Activated naive CD8-positive, alpha-beta T cell (primary cell): ENCODE results near the gene GPR161.

ENCODE experiments used
- H3K27ac Mint-ChIP-seq: one replicate; pipeline ENCODE4 v1.8.0; 2021; ENCODE audit warnings: mixed read lengths
- H3K27me3 Mint-ChIP-seq: one replicate; pipeline ENCODE4 v1.8.0; 2021; ENCODE audit warnings: mixed read lengths
- H3K36me3 Mint-ChIP-seq: one replicate; pipeline ENCODE4 v1.8.0; 2021; ENCODE audit warnings: mixed read lengths
- H3K4me1 Mint-ChIP-seq: one replicate; pipeline ENCODE4 v1.8.0; 2021; ENCODE audit warnings: low read depth, mixed read lengths
- H3K4me3 Mint-ChIP-seq: one replicate; pipeline ENCODE4 v1.8.0; 2021; ENCODE audit warnings: mild to moderate bottlenecking, mixed read lengths
- H3K9me3 Mint-ChIP-seq: one replicate; pipeline ENCODE4 v1.8.0; 2021; ENCODE audit warnings: low read depth, mixed read lengths

The GPR161 gene

DNA sequence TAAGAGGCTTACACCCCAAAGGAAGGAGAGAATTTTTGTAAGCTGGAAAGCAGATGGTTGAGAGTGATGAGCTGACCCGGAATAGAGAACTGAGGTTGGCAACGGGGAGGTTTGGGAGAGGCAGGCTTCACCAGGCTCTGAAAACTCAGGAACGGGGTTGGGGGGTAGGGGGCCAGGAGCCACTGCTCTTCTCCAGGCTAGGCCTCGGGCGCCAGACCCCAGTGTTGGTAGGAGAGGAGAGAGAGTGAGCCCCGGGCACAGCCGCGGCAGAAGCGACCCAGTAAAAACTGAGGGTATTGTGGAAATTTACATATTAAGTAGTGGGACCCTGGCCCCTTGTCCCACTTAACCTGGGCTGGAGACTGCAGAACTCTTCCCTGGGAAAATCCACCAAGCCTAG, 45.7 kb downstream of the GPR161 start:
- H3K27ac Mint-ChIP-seq: no peak overlapping the region
- H3K36me3 Mint-ChIP-seq: no peaks in the 10 kb centered on the region
- H3K4me3 Mint-ChIP-seq: no peak overlapping the region
- H3K27me3 Mint-ChIP-seq: peaks cover 4% of the 10 kb centered on the region
- H3K4me1 Mint-ChIP-seq: no peaks in the 10 kb centered on the region
- no peaks in the 10 kb centered on the region for H3K9me3 Mint-ChIP-seq

DNA sequence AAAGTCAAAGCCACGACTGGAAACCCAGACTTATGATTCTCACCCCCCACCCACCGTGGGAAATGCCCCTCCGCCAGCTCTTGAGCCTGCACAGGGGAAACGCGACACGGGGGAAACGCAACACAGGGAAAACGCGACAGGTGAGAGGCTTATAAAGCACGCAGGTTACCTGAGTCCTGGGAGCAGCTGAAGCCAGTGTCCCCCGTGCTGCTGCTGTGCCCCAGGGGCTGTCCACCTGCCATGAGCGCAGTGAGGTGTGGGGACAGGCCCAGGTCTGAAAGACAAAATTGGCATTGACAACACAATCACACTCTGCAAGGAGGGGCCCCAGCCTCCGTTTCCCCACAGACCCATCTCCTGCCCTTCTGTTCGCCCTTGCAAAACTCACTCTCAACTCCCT, 46.3 kb downstream of the GPR161 start:
- Mint-ChIP-seq H3K4me3 (no peak overlapping the region), H3K27ac (no peak overlapping the region), H3K4me1 (no peaks in the 10 kb centered on the region), H3K27me3 (peaks cover 4% of the 10 kb centered on the region), H3K9me3 (no peaks in the 10 kb centered on the region), H3K36me3 (no peaks in the 10 kb centered on the region)

DNA sequence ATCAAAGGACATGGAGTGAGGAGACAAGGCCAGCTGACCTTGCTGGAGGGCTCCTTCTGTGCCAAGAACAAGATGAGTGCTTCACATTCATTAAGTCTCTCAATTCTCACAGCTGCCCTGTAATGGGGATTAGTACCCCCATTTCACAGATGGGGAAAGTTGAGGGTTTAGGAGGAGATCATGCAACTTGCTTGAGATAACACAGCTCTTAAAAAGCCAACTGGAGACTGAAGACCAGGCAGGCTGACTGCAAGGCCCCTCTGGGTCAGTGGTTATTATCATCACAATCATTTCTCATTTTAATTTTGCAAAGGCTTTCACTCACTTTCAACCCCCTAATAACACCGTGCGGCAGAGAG, 46.8 kb downstream of the GPR161 start:
- no peak overlapping the region for H3K27ac Mint-ChIP-seq
- no peaks in the 10 kb centered on the region for H3K4me1 Mint-ChIP-seq
- no peaks in the 10 kb centered on the region for H3K36me3 Mint-ChIP-seq

DNA sequence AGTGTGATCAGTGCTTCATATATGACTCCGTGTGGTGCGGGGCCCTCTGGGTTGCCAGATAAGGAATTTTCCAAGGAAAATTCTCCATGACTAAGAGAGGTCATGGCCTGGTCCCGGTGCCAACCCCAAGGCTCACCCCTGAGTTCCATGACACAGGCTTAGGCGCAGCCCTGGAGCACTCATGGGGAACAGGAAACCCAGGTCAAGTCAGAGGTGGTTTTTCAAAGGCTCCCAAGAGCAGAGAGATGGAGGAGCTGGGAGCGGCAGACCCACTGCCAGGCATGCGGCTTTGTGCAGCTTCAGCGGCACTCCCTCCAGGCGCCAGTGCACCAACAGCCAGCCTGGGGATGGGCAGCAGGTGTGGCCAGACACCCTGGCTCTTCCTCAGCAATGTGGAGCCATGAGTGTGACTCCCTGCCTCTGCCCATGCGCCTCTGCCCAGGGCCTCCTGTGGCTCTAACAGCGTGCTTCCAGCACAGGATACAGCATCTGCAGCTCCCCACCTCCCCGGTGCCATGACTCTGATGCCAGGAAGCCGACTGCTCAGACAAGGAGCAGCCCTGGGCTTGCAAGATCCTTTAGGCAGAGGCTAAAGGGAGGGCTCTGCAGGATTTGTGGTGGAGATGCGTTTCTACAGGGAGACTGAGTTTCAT, 47.3 kb downstream of the GPR161 start:
- Mint-ChIP-seq H3K9me3 (no peaks in the 10 kb centered on the region), H3K4me3 (no peak overlapping the region), H3K27ac (no peak overlapping the region), H3K27me3 (peaks cover 1% of the 10 kb centered on the region), H3K36me3 (no peaks in the 10 kb centered on the region), H3K4me1 (peaks cover 2% of the 10 kb centered on the region)

More for the DNA sequence above, 46.8 kb downstream of the GPR161 start:
- Mint-ChIP-seq H3K4me3 (no peak overlapping the region), H3K9me3 (no peaks in the 10 kb centered on the region), H3K27me3 (peaks cover 2% of the 10 kb centered on the region)

DNA sequence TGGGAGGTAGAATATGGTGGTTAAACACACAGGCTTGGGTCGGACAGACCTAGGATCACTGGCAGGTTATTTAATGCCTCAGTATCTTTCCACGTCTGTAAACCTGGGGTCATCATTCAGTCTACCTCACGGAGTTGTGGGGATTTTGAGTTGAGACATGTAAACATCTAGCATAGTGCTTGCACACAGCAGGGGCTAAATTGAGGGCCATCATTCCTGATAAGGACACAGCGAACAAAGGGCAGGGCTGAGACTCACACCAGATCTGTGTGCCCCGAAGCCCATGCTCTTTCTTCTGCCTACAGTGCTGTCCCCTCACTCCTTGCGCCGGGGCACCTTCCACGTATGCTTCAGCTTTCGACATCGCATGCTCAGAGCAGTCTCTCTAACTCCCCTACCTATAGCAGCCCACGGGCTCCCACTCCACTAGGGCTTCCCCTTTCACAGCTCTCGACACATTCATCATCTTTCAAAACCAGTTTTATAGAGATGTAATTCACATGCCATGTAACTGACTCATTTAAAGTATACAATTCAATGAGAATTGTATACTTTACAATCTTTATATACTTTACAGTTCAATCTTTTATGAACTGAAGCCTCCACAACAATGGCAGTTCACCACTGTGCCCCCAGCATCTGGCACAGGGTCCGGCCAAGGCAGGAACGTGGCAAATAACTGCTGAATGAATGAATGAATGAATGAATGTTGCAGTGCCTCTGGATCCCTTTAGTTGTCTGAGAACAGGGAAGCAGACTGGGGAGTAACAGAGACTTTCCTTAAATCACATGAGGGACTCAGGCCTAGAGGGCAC, 48.0 kb downstream of the GPR161 start:
- Mint-ChIP-seq H3K4me1 (peaks cover 2% of the 10 kb centered on the region), H3K36me3 (no peaks in the 10 kb centered on the region), H3K9me3 (no peaks in the 10 kb centered on the region), H3K27me3 (peaks cover 1% of the 10 kb centered on the region), H3K4me3 (no peak overlapping the region), H3K27ac (no peak overlapping the region)

DNA sequence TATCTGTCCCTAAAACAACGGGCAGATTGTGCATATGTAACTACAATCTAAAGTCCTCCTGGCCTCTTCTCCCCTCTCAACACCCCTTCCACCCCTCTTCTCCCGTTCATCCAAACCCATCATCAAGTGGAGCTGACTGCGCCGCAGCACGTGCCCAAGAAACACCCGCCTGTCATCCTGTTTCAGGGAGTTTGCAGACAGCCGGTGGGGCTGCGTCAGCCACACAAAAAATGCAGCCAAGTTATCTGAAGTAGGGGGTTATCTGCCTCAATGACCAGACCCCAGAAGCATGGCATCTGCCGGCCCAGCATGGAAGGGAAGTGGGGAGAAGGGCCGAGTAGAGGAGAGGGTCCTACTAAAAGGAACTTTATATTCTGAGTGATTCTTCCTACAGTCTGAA, 49.0 kb downstream of the GPR161 start:
- H3K27me3 Mint-ChIP-seq: peaks cover 1% of the 10 kb centered on the region

DNA sequence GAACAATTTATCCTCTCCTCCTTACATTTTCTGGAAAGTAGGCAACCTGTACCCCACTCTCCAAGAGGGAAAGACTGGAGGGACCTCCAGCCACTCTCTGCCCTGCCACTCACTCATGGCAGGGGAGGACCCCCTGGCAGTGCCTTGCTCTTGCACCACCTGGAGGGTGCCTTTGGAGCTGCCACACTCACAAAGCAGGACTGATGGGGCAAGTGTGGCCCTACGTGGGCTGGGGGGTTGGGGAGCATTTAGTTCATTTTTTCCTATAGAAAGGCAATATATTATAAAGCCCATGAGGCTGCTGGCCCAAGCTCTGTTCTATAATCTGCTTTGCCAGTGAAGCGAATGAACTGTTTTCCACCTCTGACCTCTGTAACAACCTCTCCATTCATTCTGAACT, 50.3 kb downstream of the GPR161 start:
- Mint-ChIP-seq H3K9me3 (no peaks in the 10 kb centered on the region), H3K27ac (no peak overlapping the region), H3K4me1 (peaks cover 2% of the 10 kb centered on the region)

More for the DNA sequence above, 49.0 kb downstream of the GPR161 start:
- peaks cover 2% of the 10 kb centered on the region for H3K4me1 Mint-ChIP-seq
- no peak overlapping the region for H3K4me3 Mint-ChIP-seq
- no peaks in the 10 kb centered on the region for H3K9me3 Mint-ChIP-seq
- no peak overlapping the region for H3K27ac Mint-ChIP-seq
- no peaks in the 10 kb centered on the region for H3K36me3 Mint-ChIP-seq

DNA sequence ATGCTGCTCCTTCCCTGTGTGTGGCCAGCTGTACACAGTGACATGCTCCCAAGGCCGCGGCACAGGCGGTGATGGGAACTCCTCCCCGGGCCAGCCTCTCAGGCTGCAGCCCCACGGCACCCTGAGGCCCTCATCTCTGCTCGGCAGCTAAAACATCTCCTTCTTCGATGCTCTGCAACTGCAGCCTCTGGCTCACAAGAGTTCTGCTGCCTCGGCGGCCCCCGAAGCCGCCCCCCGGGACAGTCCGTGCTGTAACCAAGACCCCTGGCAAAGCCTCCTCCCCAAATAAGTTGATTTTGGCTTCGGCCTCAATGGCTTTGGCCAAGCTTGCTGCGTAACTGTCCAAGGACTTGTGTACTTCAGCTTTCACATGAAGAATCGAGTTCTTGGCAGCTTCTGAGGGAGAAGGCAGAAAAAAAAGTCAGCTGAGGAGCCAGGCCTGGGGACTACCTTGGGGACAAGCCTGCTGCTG, 51.3 kb downstream of the GPR161 start:
- H3K4me1 Mint-ChIP-seq: peaks cover 2% of the 10 kb centered on the region
- H3K36me3 Mint-ChIP-seq: no peaks in the 10 kb centered on the region
- peaks cover 1% of the 10 kb centered on the region for H3K27me3 Mint-ChIP-seq
- H3K9me3 Mint-ChIP-seq: no peaks in the 10 kb centered on the region
- no peak overlapping the region for H3K27ac Mint-ChIP-seq
- H3K4me3 Mint-ChIP-seq: no peak overlapping the region

More for the DNA sequence above, 50.3 kb downstream of the GPR161 start:
- Mint-ChIP-seq H3K36me3 (no peaks in the 10 kb centered on the region), H3K27me3 (peaks cover 1% of the 10 kb centered on the region), H3K4me3 (no peak overlapping the region)

DNA sequence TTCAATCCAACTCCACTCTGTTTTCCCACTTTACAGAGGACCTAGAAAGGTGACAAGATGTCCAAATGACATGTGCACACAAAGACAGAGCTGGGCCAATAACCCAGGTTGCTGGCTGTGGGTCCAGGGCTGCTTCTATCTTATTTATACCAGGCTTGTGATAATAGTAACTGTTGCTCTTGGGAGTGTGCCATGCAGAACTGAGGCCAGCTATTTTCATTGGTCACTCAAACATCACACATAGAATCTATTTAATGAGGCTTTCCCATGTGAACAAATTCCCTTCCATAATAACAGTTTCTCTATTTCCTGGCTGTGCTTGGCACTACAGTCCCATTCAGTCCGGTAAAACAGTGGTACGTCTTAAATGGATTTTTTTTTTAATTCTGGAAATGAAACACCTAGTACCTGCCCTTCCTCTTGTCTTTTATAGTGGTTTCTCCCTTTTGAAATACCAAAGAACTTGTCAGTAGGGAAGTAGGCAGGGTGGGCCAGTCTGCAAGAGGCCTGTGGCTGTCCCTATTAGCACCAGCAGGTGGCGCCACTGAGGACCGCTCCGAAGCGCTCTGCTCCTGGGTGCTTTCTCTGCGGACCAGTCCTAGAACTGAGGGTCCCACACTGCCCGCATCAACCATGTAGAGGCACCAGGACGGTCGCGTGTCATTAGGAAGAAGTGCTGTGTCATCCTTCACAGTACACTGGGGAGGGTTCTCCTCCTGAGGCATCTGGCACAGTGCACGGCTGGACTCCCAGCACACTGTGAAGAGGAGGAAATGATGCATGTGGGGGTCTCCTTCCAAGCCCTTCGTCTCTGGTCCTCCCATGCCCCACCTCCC, 52.1 kb downstream of the GPR161 start:
- no peaks in the 10 kb centered on the region for H3K9me3 Mint-ChIP-seq
- no peak overlapping the region for H3K27ac Mint-ChIP-seq
- H3K27me3 Mint-ChIP-seq: peaks cover 1% of the 10 kb centered on the region
- peaks cover 2% of the 10 kb centered on the region for H3K4me1 Mint-ChIP-seq
- H3K4me3 Mint-ChIP-seq: no peak overlapping the region
- no peaks in the 10 kb centered on the region for H3K36me3 Mint-ChIP-seq

DNA sequence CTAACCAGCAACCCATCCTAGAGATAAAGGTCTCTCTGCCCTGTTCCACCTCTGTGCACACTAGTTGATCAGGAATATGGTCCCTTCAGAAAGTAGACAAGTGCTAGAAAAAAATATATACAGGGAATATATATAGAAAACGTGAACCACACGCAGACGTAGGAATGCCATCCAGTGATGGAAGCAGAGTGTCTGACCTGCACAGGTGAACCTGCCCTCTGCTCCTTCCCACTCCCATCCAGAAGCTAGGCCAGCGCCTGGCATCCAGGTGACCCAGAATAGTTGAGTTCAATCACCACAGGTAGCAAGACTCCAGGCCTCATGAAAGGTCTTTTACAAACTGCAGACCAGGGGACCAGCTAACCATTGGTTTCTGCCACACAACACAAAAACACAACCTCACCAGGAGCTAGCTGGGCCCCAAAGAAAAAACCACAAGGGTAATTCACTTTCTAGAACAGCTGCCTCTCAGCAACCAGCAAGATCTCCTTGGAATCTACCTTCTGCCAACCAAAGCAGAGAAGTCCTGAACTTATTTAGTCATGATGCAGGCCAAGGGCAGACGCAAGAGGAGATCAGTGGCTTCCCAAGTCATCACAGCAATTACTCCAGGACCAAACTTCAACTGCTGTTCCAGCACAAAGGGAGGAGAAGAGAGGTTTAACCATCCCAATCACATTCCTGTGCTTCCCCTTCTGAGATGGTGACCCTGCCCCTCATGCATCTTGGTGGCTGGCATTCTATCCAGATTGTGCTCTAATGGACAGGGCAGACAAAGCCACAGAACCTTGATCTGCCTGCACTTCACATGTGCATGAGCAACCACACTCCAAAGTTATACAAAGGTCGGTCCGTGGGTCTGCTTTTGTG, 53.0 kb downstream of the GPR161 start:
- Mint-ChIP-seq H3K4me3 (no peak overlapping the region), H3K36me3 (no peaks in the 10 kb centered on the region), H3K9me3 (no peaks in the 10 kb centered on the region), H3K4me1 (peaks cover 2% of the 10 kb centered on the region), H3K27ac (no peak overlapping the region), H3K27me3 (peaks cover 1% of the 10 kb centered on the region)

DNA sequence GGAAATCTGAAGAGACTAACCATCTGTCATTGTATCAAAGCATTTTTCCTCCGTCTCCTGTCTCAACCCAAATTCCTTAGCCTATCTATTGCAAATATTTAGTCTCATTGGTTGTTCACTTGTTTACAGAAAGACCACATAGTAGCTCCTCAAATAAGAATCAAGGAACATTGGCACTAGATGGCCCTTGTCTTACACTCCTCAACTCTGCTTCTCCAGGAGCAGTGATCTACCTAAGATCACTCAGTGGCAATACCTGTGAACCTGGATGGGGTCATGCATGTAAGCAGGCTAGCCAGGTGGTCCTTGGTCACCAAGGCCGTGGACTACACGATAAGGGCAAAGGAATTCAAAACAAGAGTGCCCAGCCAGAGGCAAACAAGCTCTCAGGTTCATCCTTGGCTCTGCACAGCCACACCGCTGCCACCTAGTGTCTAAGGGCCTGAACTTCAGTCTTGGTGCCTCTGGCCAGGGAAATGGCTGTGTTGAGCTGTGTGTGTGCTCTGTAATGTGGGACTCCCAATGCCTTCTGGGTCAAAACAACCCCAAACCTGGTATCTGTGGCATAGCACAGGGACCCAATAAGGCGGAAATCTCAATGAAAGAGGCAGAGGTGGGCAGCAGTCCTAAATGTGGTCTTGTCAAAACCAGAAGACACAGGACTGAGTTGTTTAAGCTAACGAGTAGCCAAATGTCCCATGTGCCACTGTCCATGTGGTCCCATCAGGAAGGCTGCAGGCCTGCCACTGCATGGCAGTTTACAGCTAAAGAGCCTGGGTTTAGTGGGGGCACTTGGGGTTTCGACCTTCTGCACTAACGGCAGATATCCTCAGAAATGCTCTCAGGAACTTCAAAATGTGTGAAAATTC, 54.5 kb downstream of the GPR161 start:
- Mint-ChIP-seq H3K27me3 (no peaks in the 10 kb centered on the region), H3K27ac (no peak overlapping the region), H3K36me3 (no peaks in the 10 kb centered on the region), H3K4me1 (peaks cover 2% of the 10 kb centered on the region), H3K9me3 (no peaks in the 10 kb centered on the region), H3K4me3 (no peak overlapping the region)

DNA sequence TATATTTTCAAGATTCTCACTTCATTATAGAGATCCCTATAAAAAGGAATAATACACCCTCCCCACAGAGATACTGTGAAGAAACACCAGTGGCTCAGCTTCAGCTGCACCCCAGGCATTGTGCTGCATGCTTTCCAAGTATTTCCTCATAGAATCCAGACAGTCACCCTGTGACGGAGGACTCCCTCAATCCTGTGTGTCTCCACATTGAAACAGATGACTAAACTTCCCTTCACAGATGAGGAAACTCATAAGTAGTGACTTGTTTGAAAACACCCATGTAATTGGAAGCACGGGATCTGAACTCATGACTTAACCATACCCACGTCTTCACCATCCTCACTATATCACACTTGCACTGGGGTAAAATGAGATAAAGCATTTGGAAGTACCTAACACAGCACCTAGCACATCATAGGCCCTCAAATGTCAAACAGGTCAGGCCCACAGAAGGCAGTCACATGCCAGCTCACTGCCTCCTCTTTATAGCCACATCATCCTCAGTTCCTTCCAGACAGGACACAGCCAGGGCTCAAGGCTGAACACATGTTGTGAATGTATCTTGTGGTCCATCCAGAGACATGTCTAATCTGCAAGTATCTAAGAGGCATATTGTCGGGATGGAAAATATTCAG, 55.2 kb downstream of the GPR161 start:
- H3K4me1 Mint-ChIP-seq: peaks cover 2% of the 10 kb centered on the region
- H3K36me3 Mint-ChIP-seq: peaks cover 3% of the 10 kb centered on the region
- no peak overlapping the region for H3K4me3 Mint-ChIP-seq
- H3K9me3 Mint-ChIP-seq: no peaks in the 10 kb centered on the region
- H3K27ac Mint-ChIP-seq: no peak overlapping the region
- no peaks in the 10 kb centered on the region for H3K27me3 Mint-ChIP-seq

DNA sequence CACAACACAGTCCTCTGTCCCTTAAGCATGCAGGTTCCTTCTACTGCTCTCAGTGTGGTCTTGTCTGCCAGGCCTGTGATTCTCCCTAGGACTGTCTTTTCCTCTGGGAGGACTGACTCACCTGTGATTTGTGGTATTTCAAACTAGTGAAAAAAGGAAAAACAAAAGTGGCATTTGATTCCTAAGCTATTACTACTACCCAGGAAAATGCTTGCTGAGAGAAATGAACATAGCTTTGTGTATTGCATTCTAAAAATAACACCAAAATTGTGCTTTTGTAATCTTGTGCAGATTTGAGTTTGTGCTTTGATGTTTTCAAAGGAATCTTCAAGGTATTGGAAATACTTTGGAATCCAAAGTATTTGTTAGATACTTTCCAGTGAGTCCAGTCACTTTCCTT, 57.0 kb downstream of the GPR161 start:
- H3K4me3 Mint-ChIP-seq: no peak overlapping the region
- peaks cover under 1% of the 10 kb centered on the region for H3K4me1 Mint-ChIP-seq
- H3K27me3 Mint-ChIP-seq: no peaks in the 10 kb centered on the region
- H3K36me3 Mint-ChIP-seq: peaks cover 4% of the 10 kb centered on the region
- no peaks in the 10 kb centered on the region for H3K9me3 Mint-ChIP-seq
- no peak overlapping the region for H3K27ac Mint-ChIP-seq
